Gastrocnemius medialis (tissue), 4 donors: ENCODE results near the gene GYPC. TPM values are rescaled to one million over a fixed set of nuclear protein-coding genes. Genes with fewer than 3 reads are reported as not detected.

Experiments used
- ATAC-seq, 2 donors: fragments of 150-250 bp; one replicate each; pipeline ENCODE4 v1.9.1; 2016
- DNase-seq, 2 donors: peaks; one replicate each; pipeline ENCODE4 v3.0.0-alpha.2; 2019
- H3K27ac ChIP-seq, 4 donors: fragments of 200-600 bp; sonication (generic); 1 replicate in 1 of 4; 2 replicates in 3 of 4; pipeline ENCODE4 v1.5.1; 2016 to 2018; ENCODE audit warnings: mild to moderate bottlenecking in 2 of 4, moderate library complexity in 1 of 4
- H3K27me3 ChIP-seq, 3 donors: fragments of 200-600 bp; sonication (generic) in 2 of 3; 1 replicate in 1 of 3; 2 replicates in 2 of 3; pipeline versions ENCODE4 v1.5.1 to v1.6.0; 2016 to 2019; ENCODE audit warnings: mild to moderate bottlenecking in 1 of 3, moderate library complexity in 1 of 3
- H3K36me3 ChIP-seq, 2 donors: fragments of 200-600 bp; sonication (generic) in 1 of 2; one replicate each; pipeline ENCODE4 v1.5.1; 2017 to 2018
- H3K4me1 ChIP-seq, 2 donors: fragments of 200-600 bp; sonication (generic) in 1 of 2; one replicate each; pipeline ENCODE4 v1.5.1; 2016 to 2017; ENCODE audit warnings: mild to moderate bottlenecking in 2 of 2
- H3K4me3 ChIP-seq, 4 donors: fragments of 200-600 bp; sonication (generic) in 3 of 4; 1 replicate in 1 of 4; 2 replicates in 3 of 4; pipeline ENCODE4 v1.5.1; 2016 to 2019; ENCODE audit warnings: mild to moderate bottlenecking in 2 of 4
- H3K9me3 ChIP-seq, 3 donors: fragments of 200-600 bp; sonication (generic) in 2 of 3; 1 replicate in 1 of 3; 2 replicates in 2 of 3; pipeline ENCODE4 v1.5.1; 2016 to 2019
- CTCF ChIP-seq, 5 experiments: fragments of 450-650 bp in 3 of 5; fragments of 200-600 bp in 2 of 5; sonication (generic) in 2 of 5; IDR thresholded peaks in 4 of 5; conservative IDR thresholded peaks in 1 of 5; 1 replicate in 4 of 5; 2 replicates in 1 of 5; pipeline ENCODE4 v1.5.1; 2016 to 2019; ENCODE audit warnings: antibody characterized with exemption in 5 of 5, mild to moderate bottlenecking in 3 of 5, moderate library complexity in 3 of 5
- POLR2A ChIP-seq, 2 donors: fragments of 450-650 bp; IDR thresholded peaks; one replicate each; pipeline ENCODE4 v1.6.1; 2017; ENCODE audit warnings: antibody characterized with exemption in 2 of 2, mild to moderate bottlenecking in 2 of 2, moderate library complexity in 2 of 2
- in situ Hi-C, 4 donors: fragments of 200-750 bp; cut with MboI; loops; one replicate each; pipeline versions ENCODE4 v1.15.0 to v1.8.0; 2017; ENCODE audit warnings: low sequenced_read_pairs in 4 of 4
- intact Hi-C: fragments of 100-400 bp; cut with DNase I; formaldehyde crosslinking; loops from one replicate; pipeline ENCODE4 v1.15.1; 2023; ENCODE audit warnings: low total_unique reads
- total RNA-seq, 4 donors: library from RNA; depleted of rRNA; stranded (reverse); fragments of >200 nt; gene quantifications; one replicate each; pipeline versions ENCODE4 v1.1.0 to v1.2.3, GENCODE V29; 2016

The GYPC gene
- total RNA-seq, 4 donors from 2014 or later = 66.3 to 82.0 (median 71.9) TPM

- Histone ChIP-seq H3K27ac (peak overlapping the region; percentile 54 to 84 (median 66)), H3K9me3 (no peaks in the 10 kb centered on the region), H3K27me3 (no peaks in the 10 kb centered on the region), H3K36me3 (peaks cover 0 to 17% of the 10 kb centered on the region in 2 donors), H3K4me3 (no peak overlapping the region), H3K4me1 (peaks cover 36 to 54% of the 10 kb centered on the region in 2 donors)
- in situ Hi-C loops (no loop called here), intact Hi-C loops (loop anchor here (5.0 kb wide), 2 partner anchors 35 to 55 kb away; no protein-coding TSS in a partner anchor)
- DNase-seq (peak; percentile 62 to 65), ATAC-seq (peak; percentile 80 to 86)
- no peak for TF ChIP-seq POLR2A (IDR thresholded peaks at IDR 0.05)
- no peak for TF ChIP-seq CTCF (IDR thresholded peaks at IDR 0.05 in 4 of 5, conservative IDR thresholded peaks at IDR 0.05 in 1 of 5)
Measured at GRCh38 chr2:126696644-126697520, 40.9 kb downstream of the GYPC start.

- DNase-seq (no peak), ATAC-seq (no peak)
- Histone ChIP-seq H3K4me1 (peaks cover 30 to 48% of the 10 kb centered on the region in 2 donors), H3K9me3 (no peaks in the 10 kb centered on the region), H3K4me3 (no peak overlapping the region), H3K27me3 (no peaks in the 10 kb centered on the region), H3K36me3 (peaks cover 0 to 14% of the 10 kb centered on the region in 2 donors), H3K27ac (peak overlapping the region; percentile 43 to 84 (median 61))
- TF ChIP-seq CTCF (IDR thresholded peaks at IDR 0.05 in 4 of 5, conservative IDR thresholded peaks at IDR 0.05 in 1 of 5) (no peak), POLR2A (IDR thresholded peaks at IDR 0.05) (no peak)
- in situ Hi-C loops (no loop called here), intact Hi-C loops (loop anchor here (5.0 kb wide), 2 partner anchors 36 to 56 kb away; no protein-coding TSS in a partner anchor)
Measured at GRCh38 chr2:126698376-126698775, 42.4 kb downstream of the GYPC start.

GRCh38 chr2:126699018-126699417 lies 43.1 kb downstream of the GYPC start:
- H3K27me3 ChIP-seq = no peaks in the 10 kb centered on the region
- H3K36me3 ChIP-seq = peaks cover 0 to 8% of the 10 kb centered on the region in 2 donors
- intact Hi-C loops (loop anchor here (5.0 kb wide), 2 partner anchors 37 to 57 kb away; no protein-coding TSS in a partner anchor), in situ Hi-C loops (no loop called here)
- DNase-seq (peak; percentile 57 to 67), ATAC-seq (peak; percentile 72 to 75)
- H3K27ac ChIP-seq = peak overlapping the region; percentile 43 to 84 (median 61)
- H3K4me1 ChIP-seq = peaks cover 34 to 54% of the 10 kb centered on the region in 2 donors
- TF ChIP-seq CTCF (IDR thresholded peaks at IDR 0.05 in 4 of 5, conservative IDR thresholded peaks at IDR 0.05 in 1 of 5) = peak in 4 of 5 experiments; percentile 31 to 47 (median 34)
- no peak for TF ChIP-seq POLR2A (IDR thresholded peaks at IDR 0.05)
- no peaks in the 10 kb centered on the region for H3K9me3 ChIP-seq
- no peak overlapping the region for H3K4me3 ChIP-seq

- in situ Hi-C loops = no loop called here
- intact Hi-C loops = loop anchor here (5.0 kb wide), 2 partner anchors 38 to 58 kb away; no protein-coding TSS in a partner anchor
- peaks cover 34 to 58% of the 10 kb centered on the region in 2 donors for H3K4me1 ChIP-seq
- no peaks in the 10 kb centered on the region for H3K9me3 ChIP-seq
- H3K27ac ChIP-seq = peak overlapping the region; percentile 25 to 84 (median 58)
- H3K27me3 ChIP-seq = no peaks in the 10 kb centered on the region
- peaks cover 0 to 3% of the 10 kb centered on the region in 2 donors for H3K36me3 ChIP-seq
- DNase-seq (no peak), ATAC-seq (no peak)
- H3K4me3 ChIP-seq = no peak overlapping the region
- TF ChIP-seq CTCF (IDR thresholded peaks at IDR 0.05 in 4 of 5, conservative IDR thresholded peaks at IDR 0.05 in 1 of 5) (no peak), POLR2A (IDR thresholded peaks at IDR 0.05) (no peak)
Measured at GRCh38 chr2:126699716-126700581, 44.0 kb downstream of the GYPC start.
